ENCODE data around the gene EDIL3.

- TF ChIP-seq POLR2A (IDR thresholded peaks at IDR 0.05): no peak
- TF ChIP-seq CTCF (IDR thresholded peaks at IDR 0.05): no peak
- TF ChIP-seq EP300 (IDR thresholded peaks at IDR 0.05): no peak
These were observed 96.7 kb downstream of the EDIL3 start for GRCh38 chr5:84287951-84288350.

Data from tibial nerve (tissue), 4 donors.